Measurements from ENCODE around the gene RAD51B.

DNA sequence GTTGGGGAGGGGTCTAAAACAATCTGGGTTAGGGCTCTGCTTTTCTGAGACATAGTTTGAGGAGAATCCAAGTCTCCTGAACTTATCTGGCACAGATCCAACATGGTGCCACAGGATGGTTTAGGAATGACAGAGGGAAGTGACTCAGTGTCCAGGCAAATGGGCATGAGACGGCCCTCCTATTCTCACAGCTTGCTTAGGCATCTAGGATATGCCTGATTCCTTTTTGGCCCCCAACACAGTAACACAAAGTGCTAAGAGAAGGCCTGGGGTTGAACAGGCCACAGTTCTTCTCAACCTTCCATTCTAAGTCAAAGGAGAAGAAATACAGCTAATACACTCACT lies 855.6 kb downstream of the RAD51B start:
- TF ChIP-seq, protein P1, sequence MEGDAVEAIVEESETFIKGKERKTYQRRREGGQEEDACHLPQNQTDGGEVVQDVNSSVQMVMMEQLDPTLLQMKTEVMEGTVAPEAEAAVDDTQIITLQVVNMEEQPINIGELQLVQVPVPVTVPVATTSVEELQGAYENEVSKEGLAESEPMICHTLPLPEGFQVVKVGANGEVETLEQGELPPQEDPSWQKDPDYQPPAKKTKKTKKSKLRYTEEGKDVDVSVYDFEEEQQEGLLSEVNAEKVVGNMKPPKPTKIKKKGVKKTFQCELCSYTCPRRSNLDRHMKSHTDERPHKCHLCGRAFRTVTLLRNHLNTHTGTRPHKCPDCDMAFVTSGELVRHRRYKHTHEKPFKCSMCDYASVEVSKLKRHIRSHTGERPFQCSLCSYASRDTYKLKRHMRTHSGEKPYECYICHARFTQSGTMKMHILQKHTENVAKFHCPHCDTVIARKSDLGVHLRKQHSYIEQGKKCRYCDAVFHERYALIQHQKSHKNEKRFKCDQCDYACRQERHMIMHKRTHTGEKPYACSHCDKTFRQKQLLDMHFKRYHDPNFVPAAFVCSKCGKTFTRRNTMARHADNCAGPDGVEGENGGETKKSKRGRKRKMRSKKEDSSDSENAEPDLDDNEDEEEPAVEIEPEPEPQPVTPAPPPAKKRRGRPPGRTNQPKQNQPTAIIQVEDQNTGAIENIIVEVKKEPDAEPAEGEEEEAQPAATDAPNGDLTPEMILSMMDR (IDR thresholded peaks at IDR 0.05), result no peak
- TF ChIP-seq POLR2A (IDR thresholded peaks at IDR 0.05), result no peak

Data from vagina (tissue), 2 donors.